C4-2B (cell line): ENCODE measurements around the gene CSRNP3.

Experiments
- ZFX ChIP-seq: fragments of 450-650 bp; IDR thresholded peaks from 2 replicates; pipeline ENCODE4 v1.6.1; 2017
- TF ChIP-seq, protein P1 (sequence below): fragments of 450-650 bp; conservative IDR thresholded peaks from 2 replicates; pipeline ENCODE4 v1.5.1; 2017; ENCODE audit warnings: mild to moderate bottlenecking

DNA sequence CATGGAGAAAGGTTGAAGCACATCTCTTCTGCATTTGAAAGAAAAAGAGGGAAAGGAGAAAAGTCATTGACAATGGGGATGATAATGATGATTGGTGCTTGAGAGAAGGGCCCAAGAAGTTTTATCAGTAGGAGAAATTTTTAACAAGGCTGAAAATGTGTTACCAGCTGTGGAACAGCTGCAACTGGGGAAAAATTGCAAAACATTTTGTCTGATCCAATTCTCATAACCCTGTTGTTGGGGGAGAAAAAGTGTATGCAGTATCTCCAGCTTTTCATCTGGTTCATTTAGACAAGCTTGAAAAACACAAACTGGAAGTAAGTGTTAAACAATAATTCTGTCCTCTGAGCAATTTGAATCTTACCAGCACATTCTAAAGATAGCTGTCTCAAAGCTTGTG, 92.7 kb downstream of the CSRNP3 start:
- TF ChIP-seq, protein P1, sequence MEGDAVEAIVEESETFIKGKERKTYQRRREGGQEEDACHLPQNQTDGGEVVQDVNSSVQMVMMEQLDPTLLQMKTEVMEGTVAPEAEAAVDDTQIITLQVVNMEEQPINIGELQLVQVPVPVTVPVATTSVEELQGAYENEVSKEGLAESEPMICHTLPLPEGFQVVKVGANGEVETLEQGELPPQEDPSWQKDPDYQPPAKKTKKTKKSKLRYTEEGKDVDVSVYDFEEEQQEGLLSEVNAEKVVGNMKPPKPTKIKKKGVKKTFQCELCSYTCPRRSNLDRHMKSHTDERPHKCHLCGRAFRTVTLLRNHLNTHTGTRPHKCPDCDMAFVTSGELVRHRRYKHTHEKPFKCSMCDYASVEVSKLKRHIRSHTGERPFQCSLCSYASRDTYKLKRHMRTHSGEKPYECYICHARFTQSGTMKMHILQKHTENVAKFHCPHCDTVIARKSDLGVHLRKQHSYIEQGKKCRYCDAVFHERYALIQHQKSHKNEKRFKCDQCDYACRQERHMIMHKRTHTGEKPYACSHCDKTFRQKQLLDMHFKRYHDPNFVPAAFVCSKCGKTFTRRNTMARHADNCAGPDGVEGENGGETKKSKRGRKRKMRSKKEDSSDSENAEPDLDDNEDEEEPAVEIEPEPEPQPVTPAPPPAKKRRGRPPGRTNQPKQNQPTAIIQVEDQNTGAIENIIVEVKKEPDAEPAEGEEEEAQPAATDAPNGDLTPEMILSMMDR = no peak
- no peak for TF ChIP-seq ZFX
